H1 (cell line): ENCODE measurements around the gene ALKBH3. TPM values are rescaled to one million over a fixed set of nuclear protein-coding genes. Genes with fewer than 3 reads are reported as not detected.

ENCODE experiments used
- ATF3 ChIP-seq: IDR thresholded peaks from 2 replicates; pipeline ENCODE4 v1.6.1; 2011; ENCODE audit warnings: low read depth, mild to moderate bottlenecking, low read length; ENCODE audit not compliant: insufficient read depth
- CHD2 ChIP-seq: IDR thresholded peaks from 2 replicates; pipeline ENCODE4 v1.6.1; 2012; ENCODE audit warnings: low read length, improper control_type of control experiment
- EZH2 ChIP-seq: fragments of 200-600 bp; sonication (generic); IDR thresholded peaks from 2 replicates; pipeline ENCODE4 v1.7.1; 2012; ENCODE audit warnings: low read depth, mild to moderate bottlenecking, moderate library complexity, low read length, inconsistent platforms; ENCODE audit not compliant: severe bottlenecking
- GTF2F1 ChIP-seq: IDR thresholded peaks from 2 replicates; pipeline ENCODE4 v1.6.1; 2012; ENCODE audit warnings: low read depth, low read length, improper control_type of control experiment, borderline replicate concordance
- HDAC2 ChIP-seq, 2 experiments: fragments of 300-600 bp in 1 of 2; sonication (generic) in 1 of 2; IDR thresholded peaks; 2 replicates each; pipeline ENCODE4 v1.6.1; 2011 to 2012; ENCODE audit warnings: low read depth in 2 of 2, low read length in 2 of 2, mild to moderate bottlenecking in 2 of 2, moderate library complexity in 2 of 2, borderline replicate concordance in 1 of 2, inconsistent platforms in 1 of 2
- KDM5A ChIP-seq: fragments of 200-600 bp; IDR thresholded peaks from 2 replicates; pipeline ENCODE4 v1.7.1; 2012; ENCODE audit warnings: mild to moderate bottlenecking, low read length, inconsistent platforms, mixed read lengths
- SIRT6 ChIP-seq: IDR thresholded peaks from one replicate; pipeline ENCODE4 v1.7.1; 2012; ENCODE audit warnings: low read length, inconsistent platforms
- polyA plus RNA-seq, 7 experiments: library from polyadenylated mRNA; depleted of rRNA in 3 of 7; stranded (reverse) in 5 of 7; unstranded in 2 of 7; fragments of >200 nt in 5 of 7; fragments of 200-250 nt in 2 of 7; gene quantifications; 1 replicate in 5 of 7; 2 replicates in 1 of 7; 4 replicates in 1 of 7; pipeline versions ENCODE4 v1.2.1 to v1.2.3, GENCODE V29; 2011 to 2013; ENCODE audit warnings: missing spikeins in 2 of 7, mixed read lengths in 2 of 7
- total RNA-seq: library from RNA; stranded (reverse); fragmentation: NEBNext Ultra II Directional; extraction: Animal tissue kit (Norgen Biotek cat#: 25700); gene quantifications from 2 replicates; pipeline ENCODE4 v1.2.1, GENCODE V29; 2021

ALKBH3 gene
- total and polyA plus RNA-seq, 2 of the 8 experiments (the other 6 are each of a cell fraction or from before 2014, with no cell fraction given) = 10.5 to 11.4 TPM

- TF ChIP-seq SIRT6 = no peak
- no peak for TF ChIP-seq GTF2F1
- no peak for TF ChIP-seq ATF3
- TF ChIP-seq KDM5A = no peak
- no peak for TF ChIP-seq CHD2
- TF ChIP-seq EZH2 = no peak
- TF ChIP-seq HDAC2 (IDR thresholded peaks at IDR 0.05; ENCODE audit: borderline replicate concordance in 1 of 2, low read depth in 2 of 2, low read length in 2 of 2) = no peak
These were observed 39.4 kb downstream of the ALKBH3 start (continued) for GRCh38 chr11:43919852-43920597.
